Omental fat pad (tissue), 4 donors: ENCODE results near the gene SMIM24. TPM values are rescaled to one million over a fixed set of nuclear protein-coding genes. Genes with fewer than 3 reads are reported as not detected.
"Not testable (repeated sequence)": the region's sequence is repeated elsewhere in the genome, so short reads cannot be mapped to it uniquely, and the experiment has no call there.

Experiments used
- ATAC-seq: fragments of 150-250 bp; one replicate; pipeline ENCODE4 v1.9.1; 2016; ENCODE audit warnings: mild to moderate bottlenecking, moderate library complexity; ENCODE audit not compliant: low FRiP score
- DNase-seq: peaks from one replicate; pipeline ENCODE4 v3.0.0-alpha.2; 2019; ENCODE audit warnings: low spot score
- CTCF ChIP-seq, 3 donors: fragments of 450-650 bp; IDR thresholded peaks; one replicate each; pipeline ENCODE4 v1.5.1; 2016 to 2017; ENCODE audit warnings: antibody characterized with exemption in 3 of 3, mild to moderate bottlenecking in 3 of 3, moderate library complexity in 2 of 3
- total RNA-seq, 4 donors: library from RNA; depleted of rRNA; stranded (reverse); fragments of >200 nt; gene quantifications; one replicate each; pipeline ENCODE4 v1.1.0, GENCODE V29; 2016

Gene SMIM24
- total RNA-seq, 4 donors from 2014 or later: not detected

- DNase-seq (no peak), ATAC-seq (no peak)
- TF ChIP-seq CTCF (IDR thresholded peaks at IDR 0.05): no peak
Observed at GRCh38 chr19:3457528-3458228, 22.6 kb downstream of the SMIM24 start.

DNA sequence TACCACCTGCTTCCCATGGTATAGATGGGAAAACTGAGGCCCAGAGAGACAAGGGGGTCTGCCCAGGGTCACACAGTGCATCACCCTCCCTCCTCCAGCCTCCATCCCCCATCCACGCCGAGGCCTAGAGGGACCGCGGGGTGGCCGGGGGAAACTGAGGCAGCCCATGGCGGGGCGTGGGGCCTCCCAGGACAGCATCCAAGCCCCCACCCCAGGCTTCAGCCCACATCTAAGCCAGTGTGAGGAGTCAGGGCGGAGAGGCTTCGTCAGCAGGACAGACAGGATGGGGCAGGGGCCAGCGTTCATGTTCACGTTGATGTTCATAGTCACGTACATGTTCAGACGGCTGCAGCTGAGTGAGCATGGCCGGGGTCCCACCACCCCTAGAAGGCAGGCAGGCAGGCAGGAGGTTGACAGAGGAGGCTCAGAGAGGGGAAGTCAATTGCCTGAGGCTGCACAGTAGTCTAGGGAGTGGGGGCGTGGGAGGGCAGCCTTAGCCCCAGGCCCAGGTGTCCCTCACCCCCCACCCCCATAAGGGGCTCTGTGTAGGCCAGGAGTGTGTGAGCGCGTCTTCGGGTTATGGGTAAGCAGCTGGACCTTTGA is 23.3 kb downstream of the SMIM24 start:
- no peak for DNase-seq
- TF ChIP-seq CTCF (IDR thresholded peaks at IDR 0.05): no peak
- no peak for ATAC-seq

- DNase-seq: no peak
- ATAC-seq: no peak
Observed at GRCh38 chr19:3455960-3456601, 24.2 kb downstream of the SMIM24 start.

GRCh38 chr19:3455393-3455955 is 24.9 kb downstream of the SMIM24 start:
- no peak for TF ChIP-seq CTCF (IDR thresholded peaks at IDR 0.05)
- DNase-seq: no peak
- no peak for ATAC-seq

More at GRCh38 chr19:3455960-3456601, 24.2 kb downstream of the SMIM24 start:
- no peak for TF ChIP-seq CTCF (IDR thresholded peaks at IDR 0.05)

- TF ChIP-seq CTCF (IDR thresholded peaks at IDR 0.05): no peak
- DNase-seq: no peak
- no peak for ATAC-seq
Observed at GRCh38 chr19:3454656-3455392, 25.5 kb downstream of the SMIM24 start.

- DNase-seq: no peak
- TF ChIP-seq CTCF (IDR thresholded peaks at IDR 0.05): no peak
- ATAC-seq: no peak
Observed at GRCh38 chr19:3453840-3454239, 26.5 kb downstream of the SMIM24 start.

GRCh38 chr19:3452942-3453214 is 27.4 kb downstream of the SMIM24 start:
- not testable (repeated sequence) for ATAC-seq, DNase-seq
